Sigmoid colon (tissue), 4 donors: ENCODE data around the gene C14orf180.

Experiments used
- CTCF ChIP-seq, 4 experiments: fragments of 450-650 bp in 3 of 4; fragments of 200-600 bp in 1 of 4; IDR thresholded peaks; one replicate each; pipeline ENCODE4 v1.5.1; 2016 to 2019; ENCODE audit warnings: antibody characterized with exemption in 4 of 4, mild to moderate bottlenecking in 3 of 4, moderate library complexity in 2 of 4
- EP300 ChIP-seq, 4 donors: sonication (generic); formaldehyde crosslinking; IDR thresholded peaks; one replicate each; pipeline ENCODE4 v1.6.1; 2017; ENCODE audit warnings: antibody characterized with exemption in 4 of 4
- POLR2AphosphoS5 ChIP-seq, 4 donors: sonication (generic); formaldehyde crosslinking; IDR thresholded peaks; one replicate each; pipeline ENCODE4 v1.6.1; 2017; ENCODE audit warnings: antibody characterized with exemption in 4 of 4

DNA sequence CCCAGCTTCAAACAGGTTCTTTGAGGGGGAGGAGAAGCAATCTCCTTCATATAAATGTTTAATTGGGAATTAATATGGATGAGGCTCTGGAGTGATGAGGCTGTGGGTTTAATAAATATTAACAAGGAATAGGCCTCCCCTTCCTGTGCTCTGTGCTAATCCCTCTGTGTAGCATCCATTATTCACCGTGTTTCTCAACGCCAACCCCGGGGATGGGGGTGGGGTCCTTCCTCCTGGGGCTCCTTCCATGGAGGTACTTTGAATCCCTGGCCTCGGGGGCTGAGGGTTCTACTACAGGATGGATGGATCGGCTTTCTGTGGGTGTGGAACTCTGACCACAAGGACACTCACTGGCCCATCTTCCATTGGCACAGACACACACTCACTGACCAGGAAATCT, 59.9 kb downstream of the C14orf180 start:
- TF ChIP-seq CTCF (IDR thresholded peaks at IDR 0.05) = no peak
- TF ChIP-seq EP300 (IDR thresholded peaks at IDR 0.05) = no peak
- no peak for TF ChIP-seq POLR2AphosphoS5 (IDR thresholded peaks at IDR 0.05)
